ENCODE results near the gene THAP8.

DNA sequence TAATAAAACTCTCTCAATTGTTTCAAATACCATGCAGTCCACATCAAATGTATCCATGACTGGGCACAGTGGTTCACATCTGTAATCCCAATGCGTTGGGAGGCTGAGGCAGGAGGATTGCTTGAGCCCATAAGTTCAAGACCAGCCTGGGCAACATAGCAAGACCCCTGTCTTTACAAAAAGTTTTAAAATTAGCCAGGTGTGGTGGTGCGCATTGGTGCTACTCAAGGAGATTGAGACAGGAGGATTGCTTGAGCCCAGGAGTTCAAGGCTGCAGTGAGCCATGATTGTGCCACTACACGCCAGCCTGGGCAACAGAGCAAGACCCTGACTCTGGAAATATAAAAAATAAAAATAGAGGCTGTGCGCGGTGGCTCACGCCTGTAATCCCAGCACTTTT lies 26.4 kb downstream of the THAP8 start:
- TF ChIP-seq, protein P1, sequence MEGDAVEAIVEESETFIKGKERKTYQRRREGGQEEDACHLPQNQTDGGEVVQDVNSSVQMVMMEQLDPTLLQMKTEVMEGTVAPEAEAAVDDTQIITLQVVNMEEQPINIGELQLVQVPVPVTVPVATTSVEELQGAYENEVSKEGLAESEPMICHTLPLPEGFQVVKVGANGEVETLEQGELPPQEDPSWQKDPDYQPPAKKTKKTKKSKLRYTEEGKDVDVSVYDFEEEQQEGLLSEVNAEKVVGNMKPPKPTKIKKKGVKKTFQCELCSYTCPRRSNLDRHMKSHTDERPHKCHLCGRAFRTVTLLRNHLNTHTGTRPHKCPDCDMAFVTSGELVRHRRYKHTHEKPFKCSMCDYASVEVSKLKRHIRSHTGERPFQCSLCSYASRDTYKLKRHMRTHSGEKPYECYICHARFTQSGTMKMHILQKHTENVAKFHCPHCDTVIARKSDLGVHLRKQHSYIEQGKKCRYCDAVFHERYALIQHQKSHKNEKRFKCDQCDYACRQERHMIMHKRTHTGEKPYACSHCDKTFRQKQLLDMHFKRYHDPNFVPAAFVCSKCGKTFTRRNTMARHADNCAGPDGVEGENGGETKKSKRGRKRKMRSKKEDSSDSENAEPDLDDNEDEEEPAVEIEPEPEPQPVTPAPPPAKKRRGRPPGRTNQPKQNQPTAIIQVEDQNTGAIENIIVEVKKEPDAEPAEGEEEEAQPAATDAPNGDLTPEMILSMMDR (conservative IDR thresholded peaks at IDR 0.05; ENCODE audit: low read depth, low read length), result no peak
- TF ChIP-seq EZH2 (IDR thresholded peaks at IDR 0.05; ENCODE audit: low read length, unreplicated experiment), result no peak
- no peak for TF ChIP-seq EZH2phosphoT487 (IDR thresholded peaks at IDR 0.05; ENCODE audit: borderline replicate concordance, low read length)

Measured in PC-3 (cell line).